Uterus (tissue), 4 donors: ENCODE measurements around the gene ACAA2. TPM values are rescaled to one million over a fixed set of nuclear protein-coding genes. Genes with fewer than 3 reads are reported as not detected.

Source experiments
- DNase-seq, 2 donors: peaks; one replicate each; pipeline ENCODE4 v3.0.0-alpha.2; 2019 to 2020
- H3K27ac ChIP-seq, 2 donors: fragments of 200-600 bp; sonication (generic); 1 replicate in 1 of 2; 2 replicates in 1 of 2; pipeline ENCODE4 v1.5.1; 2016 to 2018
- H3K27me3 ChIP-seq, 2 donors: fragments of 200-600 bp; sonication (generic); one replicate each; pipeline ENCODE4 v1.5.1; 2018 to 2019; ENCODE audit warnings: control low read depth in 1 of 2
- H3K36me3 ChIP-seq, 2 donors: fragments of 200-600 bp; sonication (generic); one replicate each; pipeline ENCODE4 v1.5.1; 2019; ENCODE audit warnings: control low read depth in 1 of 2
- H3K4me1 ChIP-seq, 2 donors: fragments of 200-600 bp; sonication (generic); one replicate each; pipeline ENCODE4 v1.5.1; 2018 to 2019; ENCODE audit warnings: control low read depth in 1 of 2
- H3K4me3 ChIP-seq, 2 donors: fragments of 200-600 bp; sonication (generic); 1 replicate in 1 of 2; 2 replicates in 1 of 2; pipeline ENCODE4 v1.5.1; 2018 to 2019; ENCODE audit warnings: mild to moderate bottlenecking in 1 of 2
- H3K9me3 ChIP-seq, 2 donors: fragments of 200-600 bp; sonication (generic); one replicate each; pipeline ENCODE4 v1.5.1; 2019; ENCODE audit warnings: control low read depth in 1 of 2
- CTCF ChIP-seq, 4 experiments: fragments of 200-600 bp in 2 of 4; fragments of 450-650 bp in 2 of 4; sonication (generic) in 2 of 4; IDR thresholded peaks; one replicate each; pipeline ENCODE4 v1.5.1; 2016 to 2019; ENCODE audit warnings: antibody characterized with exemption in 4 of 4, mild to moderate bottlenecking in 2 of 4, moderate library complexity in 1 of 4
- POLR2A ChIP-seq, 2 donors: fragments of 450-650 bp; IDR thresholded peaks; one replicate each; pipeline ENCODE4 v1.6.1; 2016; ENCODE audit warnings: antibody characterized with exemption in 2 of 2, mild to moderate bottlenecking in 1 of 2, moderate library complexity in 1 of 2
- intact Hi-C: fragments of 100-400 bp; cut with DNase I; formaldehyde crosslinking; loops from one replicate; pipeline ENCODE4 v1.15.1; 2023; ENCODE audit warnings: low total_unique reads
- total RNA-seq, 4 donors: library from RNA; depleted of rRNA in 3 of 4; stranded (reverse); fragments of >200 nt in 3 of 4; gene quantifications; one replicate each; pipeline versions ENCODE4 v1.1.0 to v1.2.4, GENCODE V29; 2014 to 2023
- donor health status: DM: yes; HTN: yes; CAD: no.

ACAA2 gene
- total RNA-seq, 4 donors from 2014 or later = 21.8 to 50.5 (median 41.7) TPM

GRCh38 chr18:49745045-49746014 lies 68.0 kb downstream of the ACAA2 start:
- Histone ChIP-seq H3K27ac (no peak overlapping the region), H3K4me3 (no peak overlapping the region), H3K4me1 (no peaks in the 10 kb centered on the region), H3K27me3 (no peaks in the 10 kb centered on the region), H3K9me3 (no peaks in the 10 kb centered on the region), H3K36me3 (no peaks in the 10 kb centered on the region)
- no peak for DNase-seq
- intact Hi-C loops = no loop called here
- TF ChIP-seq CTCF (IDR thresholded peaks at IDR 0.05) = no peak
- TF ChIP-seq POLR2A (IDR thresholded peaks at IDR 0.05) = no peak

GRCh38 chr18:49744376-49745008 lies 68.8 kb downstream of the ACAA2 start:
- intact Hi-C loops = no loop called here
- no peak overlapping the region for H3K4me3 ChIP-seq
- no peak overlapping the region for H3K27ac ChIP-seq
- no peaks in the 10 kb centered on the region for H3K4me1 ChIP-seq
- no peaks in the 10 kb centered on the region for H3K9me3 ChIP-seq
- no peak for DNase-seq
- H3K36me3 ChIP-seq = no peaks in the 10 kb centered on the region
- no peaks in the 10 kb centered on the region for H3K27me3 ChIP-seq
- no peak for TF ChIP-seq POLR2A (IDR thresholded peaks at IDR 0.05)
- no peak for TF ChIP-seq CTCF (IDR thresholded peaks at IDR 0.05)

GRCh38 chr18:49743117-49743567 lies 70.2 kb downstream of the ACAA2 start:
- Histone ChIP-seq H3K27ac (no peak overlapping the region), H3K36me3 (no peaks in the 10 kb centered on the region), H3K4me1 (no peaks in the 10 kb centered on the region), H3K4me3 (no peak overlapping the region), H3K9me3 (no peaks in the 10 kb centered on the region), H3K27me3 (no peaks in the 10 kb centered on the region)
- no peak for DNase-seq
- no peak for TF ChIP-seq POLR2A (IDR thresholded peaks at IDR 0.05)
- no peak for TF ChIP-seq CTCF (IDR thresholded peaks at IDR 0.05)
- intact Hi-C loops = no loop called here

DNA sequence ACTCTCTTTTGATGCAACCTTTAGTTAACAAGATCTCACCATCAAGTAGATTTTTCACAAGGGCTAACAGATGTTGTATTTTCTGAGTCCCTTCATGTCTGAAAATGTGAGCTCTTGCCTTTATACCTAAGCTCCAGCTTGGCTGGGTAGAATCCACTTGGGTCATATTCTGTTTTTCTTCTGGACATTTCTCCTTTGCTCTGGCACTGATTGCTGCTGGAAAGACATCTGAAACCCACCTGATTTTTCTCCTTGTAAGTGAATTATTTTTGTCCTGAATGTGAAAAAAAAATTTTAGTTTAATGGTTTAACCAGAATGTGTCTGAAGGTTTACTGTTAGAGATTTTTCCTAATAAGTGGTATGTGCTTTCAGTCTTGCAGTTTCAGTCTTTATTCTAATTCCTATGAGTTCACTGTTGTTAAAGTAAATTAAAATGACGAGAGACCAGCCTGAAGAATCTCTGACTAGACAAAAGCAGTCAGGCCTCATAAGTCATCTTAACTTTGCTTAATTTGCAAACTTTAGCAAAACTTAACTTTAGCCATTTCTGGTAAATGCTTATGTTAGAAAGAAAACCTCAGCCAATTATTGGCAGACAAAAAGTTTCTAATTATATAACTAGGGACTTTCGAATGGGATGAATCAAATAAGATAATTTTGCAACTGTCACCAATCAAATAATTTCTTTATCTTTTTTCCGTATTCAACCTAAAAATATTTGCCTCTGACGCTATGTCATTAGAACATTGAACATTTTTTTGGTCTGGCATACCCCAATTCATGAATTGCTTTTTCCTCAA lies 70.8 kb downstream of the ACAA2 start:
- Histone ChIP-seq H3K4me1 (no peaks in the 10 kb centered on the region), H3K9me3 (no peaks in the 10 kb centered on the region), H3K4me3 (no peak overlapping the region), H3K27ac (no peak overlapping the region), H3K27me3 (no peaks in the 10 kb centered on the region), H3K36me3 (no peaks in the 10 kb centered on the region)
- no peak for DNase-seq
- intact Hi-C loops = no loop called here
- TF ChIP-seq CTCF (IDR thresholded peaks at IDR 0.05) (no peak), POLR2A (IDR thresholded peaks at IDR 0.05) (no peak)
